HCT116 (cell line): ENCODE results near the gene KCNJ10. TPM values are rescaled to one million over a fixed set of nuclear protein-coding genes. Genes with fewer than 3 reads are reported as not detected.

Experiments used
- ATAC-seq: fragments of 200-7000 bp; cut with Tn5 transposase; 2 replicates; pipeline ENCODE4 v1.9.1; 2020; ENCODE audit warnings: mild to moderate bottlenecking, moderate library complexity
- BruUV-seq: library from RNA; stranded (reverse); fragments of 400-500 nt; replicated peaks from 2 replicates; lab custom pipeline; 2021; lab: Mats Ljungman, UMichigan
- CTCF ChIA-PET: fragments of 300-600 bp; sonication (Branson Sonifier 250); formaldehyde crosslinking; loops from one replicate; lab custom pipeline; 2021; ENCODE audit warnings: antibody characterized with exemption; lab: Charles Lee
- POLR2A ChIA-PET: fragments of 300-600, 350-600 bp; sonication (Branson Sonifier 250); formaldehyde crosslinking; loops from one replicate; lab custom pipeline; 2021; ENCODE audit warnings: antibody characterized with exemption; lab: Charles Lee
- RAD21 ChIA-PET, 2 experiments: fragments of 300-600 bp; sonication (Branson Sonifier 250); formaldehyde crosslinking; loops; one replicate each; lab custom pipeline; 2023; ENCODE audit warnings: low total read pairs in 2 of 2; ENCODE audit not compliant: uncharacterized antibody in 2 of 2, unreplicated experiment in 2 of 2, low non-redundant PET in 1 of 2; lab: Charles Lee
- DNase-seq: peaks from one replicate; pipeline ENCODE4 v3.0.0-alpha.2; 2010; ENCODE audit warnings: low read depth, low spot score
- H2AFZ ChIP-seq: fragments of 200-600 bp; shearing (Covaris generic), sonication (generic); 2 replicates; pipeline ENCODE4 v1.6.1; 2017; ENCODE audit warnings: low read depth, mixed run types, mixed read lengths, antibody characterized with exemption, low read length; ENCODE audit not compliant: poor library complexity, severe bottlenecking
- H3K27ac ChIP-seq: 2 replicates; pipeline ENCODE4 v1.5.1; 2012; ENCODE audit warnings: low read depth, low read length
- H3K27me3 ChIP-seq: fragments of 200-600 bp; sonication (generic); 2 replicates; pipeline ENCODE4 v1.6.1; 2016; ENCODE audit warnings: mixed run types, low read length, mixed read lengths; ENCODE audit not compliant: insufficient read depth
- H3K36me3 ChIP-seq, 2 experiments: fragments of 200-500 bp in 1 of 2; fragments of 200-600 bp in 1 of 2; sonication (Bioruptor generic) in 1 of 2; sonication (generic) in 1 of 2; 2 replicates each; pipeline versions ENCODE4 v1.5.1 to v1.6.1; 2014 to 2016; ENCODE audit warnings: low read length in 2 of 2, inconsistent platforms in 1 of 2, mixed read lengths in 1 of 2, mixed run types in 1 of 2; ENCODE audit not compliant: insufficient read depth in 2 of 2, control insufficient read depth in 1 of 2
- H3K4me1 ChIP-seq, 2 experiments: fragments of 200-600 bp in 1 of 2; sonication (generic) in 1 of 2; 2 replicates each; pipeline versions ENCODE4 v1.5.1 to v1.6.1; 2012 to 2017; ENCODE audit warnings: low read length in 2 of 2, inconsistent platforms in 1 of 2, mild to moderate bottlenecking in 1 of 2, mixed read lengths in 1 of 2, mixed run types in 1 of 2, moderate library complexity in 1 of 2; ENCODE audit not compliant: insufficient read depth in 2 of 2, control insufficient read depth in 1 of 2
- H3K4me2 ChIP-seq: fragments of 200-600 bp; sonication (generic); 2 replicates; pipeline ENCODE4 v1.6.1; 2017; ENCODE audit warnings: mixed run types, low read length, mixed read lengths
- H3K4me3 ChIP-seq, 2 experiments: fragments of 200-600 bp in 1 of 2; sonication (generic) in 1 of 2; replicated peaks in 1 of 2; 2 replicates each; pipeline ENCODE4 v1.5.1; 2011 to 2016; ENCODE audit warnings: low read length in 2 of 2, control low read depth in 1 of 2, low read depth in 1 of 2, mild to moderate bottlenecking in 1 of 2, mixed read lengths in 1 of 2, mixed run types in 1 of 2
- H3K79me2 ChIP-seq: fragments of 200-600 bp; sonication (generic); 2 replicates; pipeline ENCODE4 v1.6.1; 2017; ENCODE audit warnings: mild to moderate bottlenecking, mixed run types, low read length, moderate library complexity, mixed read lengths; ENCODE audit not compliant: insufficient read depth
- H3K9ac ChIP-seq: fragments of 200-600 bp; sonication (generic); 2 replicates; pipeline ENCODE4 v1.6.1; 2016; ENCODE audit warnings: low read length, mixed read lengths
- H3K9me2 ChIP-seq: fragments of 200-600 bp; sonication (generic), shearing (Covaris generic); 2 replicates; pipeline ENCODE4 v1.6.1; 2017; ENCODE audit warnings: mixed run types, mild to moderate bottlenecking, moderate library complexity; ENCODE audit not compliant: insufficient read depth
- H3K9me3 ChIP-seq, 2 experiments: fragments of 200-500 bp in 1 of 2; fragments of 200-600 bp in 1 of 2; sonication (Bioruptor generic) in 1 of 2; sonication (generic) in 1 of 2; 2 replicates each; pipeline ENCODE4 v1.6.1; 2014 to 2017; ENCODE audit warnings: low read length in 2 of 2, mixed read lengths in 2 of 2, inconsistent platforms in 1 of 2, low read depth in 1 of 2, mild to moderate bottlenecking in 1 of 2, mixed run types in 1 of 2, moderate library complexity in 1 of 2; ENCODE audit not compliant: control insufficient read depth in 1 of 2, insufficient read depth in 1 of 2
- H4K20me1 ChIP-seq: fragments of 200-600 bp; sonication (generic), shearing (Covaris generic); 2 replicates; pipeline ENCODE4 v1.6.1; 2017; ENCODE audit warnings: mixed run types, mild to moderate bottlenecking, moderate library complexity; ENCODE audit not compliant: insufficient read depth
- ATF3 ChIP-seq: IDR thresholded peaks from 2 replicates; pipeline ENCODE4 v1.6.1; 2012
- EGR1 ChIP-seq: IDR thresholded peaks from 2 replicates; pipeline ENCODE4 v1.6.1; 2012; ENCODE audit warnings: low read depth
- EZH2phosphoT487 ChIP-seq: fragments of 200-600 bp; IDR thresholded peaks from 2 replicates; pipeline ENCODE4 v1.6.1; 2018; ENCODE audit warnings: antibody characterized with exemption, borderline replicate concordance
- FOSL1 ChIP-seq: IDR thresholded peaks from 2 replicates; pipeline ENCODE4 v1.6.1; 2012; ENCODE audit warnings: low read depth
- MAX ChIP-seq: IDR thresholded peaks from 2 replicates; pipeline ENCODE4 v1.6.1; 2012
- POLR2AphosphoS5 ChIP-seq: IDR thresholded peaks from 2 replicates; pipeline ENCODE4 v1.6.1; 2011; ENCODE audit warnings: mild to moderate bottlenecking, low read depth, low read length, moderate library complexity
- REST ChIP-seq: IDR thresholded peaks from 2 replicates; pipeline ENCODE4 v1.6.1; 2012; ENCODE audit warnings: low read depth
- SRF ChIP-seq: IDR thresholded peaks from 2 replicates; pipeline ENCODE4 v1.6.1; 2012; ENCODE audit warnings: low read depth
- TCF7L2 ChIP-seq: IDR thresholded peaks from 2 replicates; pipeline ENCODE4 v1.7.0; 2011; ENCODE audit warnings: borderline replicate concordance, inconsistent platforms; ENCODE audit not compliant: insufficient read depth, insufficient read length; ENCODE audit errors: extremely low read depth
- YY1 ChIP-seq: IDR thresholded peaks from 2 replicates; pipeline ENCODE4 v1.6.1; 2011; ENCODE audit warnings: low read length, low read depth, moderate library complexity, mild to moderate bottlenecking; ENCODE audit not compliant: insufficient replicate concordance; ENCODE audit errors: extremely low read depth
- ZFX ChIP-seq: fragments of 450-650 bp; IDR thresholded peaks from 2 replicates; pipeline ENCODE4 v1.6.1; 2017
- intact Hi-C: fragments of 100-400 bp; cut with micrococcal nuclease; formaldehyde crosslinking; loops from 2 replicates; pipeline ENCODE4 v1.10.0; 2022
- total RNA-seq: library from RNA; stranded (reverse); gene quantifications from one replicate; pipeline ENCODE4 v1.2.1, GENCODE V29; 2021; ENCODE audit not compliant: unreplicated experiment

The KCNJ10 gene
- total RNA-seq, 1 experiment from 2014 or later, result 0.57 TPM

- H3K9me3 ChIP-seq, result no peaks in the 10 kb centered on the region
- H4K20me1 ChIP-seq, result no peaks in the 10 kb centered on the region
- ChIA-PET RAD21 (no interaction called here), POLR2A (no interaction called here), CTCF (no interaction called here)
- intact Hi-C loops, result no loop called here
- no peak for ATAC-seq
- no peak overlapping the region for H3K4me3 ChIP-seq
- no peak for DNase-seq
- no peak overlapping the region for H3K27ac ChIP-seq
- peaks cover 23% of the 10 kb centered on the region for H3K27me3 ChIP-seq
- BruUV-seq, result no TSS peak
- H2AFZ ChIP-seq, result no peak overlapping the region
- H3K36me3 ChIP-seq, result no peaks in the 10 kb centered on the region
- no peaks in the 10 kb centered on the region for H3K79me2 ChIP-seq
- H3K9me2 ChIP-seq, result no peaks in the 10 kb centered on the region
- H3K4me2 ChIP-seq, result no peak overlapping the region
- TF ChIP-seq POLR2AphosphoS5 (no peak), ATF3 (no peak), EGR1 (no peak), ZFX (no peak), EZH2phosphoT487 (no peak), YY1 (no peak), SRF (no peak), FOSL1 (no peak), MAX (no peak), TCF7L2 (no peak), REST (no peak)
- no peak overlapping the region for H3K9ac ChIP-seq
- no peaks in the 10 kb centered on the region for H3K4me1 ChIP-seq
These were observed 16.2 kb downstream of the KCNJ10 start for GRCh38 chr1:160053548-160054365.
